Left renal cortex interstitium (tissue), 4 donors: ENCODE data around the gene TOR4A. TPM values are rescaled to one million over a fixed set of nuclear protein-coding genes. Genes with fewer than 3 reads are reported as not detected.
"Not testable (repeated sequence)": the region's sequence is repeated elsewhere in the genome, so short reads cannot be mapped to it uniquely, and the experiment has no call there.

Experiments used
- DNase-seq, 4 donors: peaks; one replicate each; pipeline ENCODE4 v3.0.0-alpha.2; 2013; ENCODE audit warnings: low read depth in 4 of 4, low spot score in 2 of 4, missing footprints in 1 of 4
- polyA plus RNA-seq, 4 donors: library from polyadenylated mRNA; unstranded; fragments of 120-200 nt; gene quantifications; one replicate each; pipeline ENCODE4 v1.2.1, GENCODE V29; 2013; ENCODE audit not compliant: insufficient read length in 4 of 4

The TOR4A gene
- polyA plus RNA-seq, 4 donors, result 3.9 to 8.5 (median 6.3) TPM

DNA sequence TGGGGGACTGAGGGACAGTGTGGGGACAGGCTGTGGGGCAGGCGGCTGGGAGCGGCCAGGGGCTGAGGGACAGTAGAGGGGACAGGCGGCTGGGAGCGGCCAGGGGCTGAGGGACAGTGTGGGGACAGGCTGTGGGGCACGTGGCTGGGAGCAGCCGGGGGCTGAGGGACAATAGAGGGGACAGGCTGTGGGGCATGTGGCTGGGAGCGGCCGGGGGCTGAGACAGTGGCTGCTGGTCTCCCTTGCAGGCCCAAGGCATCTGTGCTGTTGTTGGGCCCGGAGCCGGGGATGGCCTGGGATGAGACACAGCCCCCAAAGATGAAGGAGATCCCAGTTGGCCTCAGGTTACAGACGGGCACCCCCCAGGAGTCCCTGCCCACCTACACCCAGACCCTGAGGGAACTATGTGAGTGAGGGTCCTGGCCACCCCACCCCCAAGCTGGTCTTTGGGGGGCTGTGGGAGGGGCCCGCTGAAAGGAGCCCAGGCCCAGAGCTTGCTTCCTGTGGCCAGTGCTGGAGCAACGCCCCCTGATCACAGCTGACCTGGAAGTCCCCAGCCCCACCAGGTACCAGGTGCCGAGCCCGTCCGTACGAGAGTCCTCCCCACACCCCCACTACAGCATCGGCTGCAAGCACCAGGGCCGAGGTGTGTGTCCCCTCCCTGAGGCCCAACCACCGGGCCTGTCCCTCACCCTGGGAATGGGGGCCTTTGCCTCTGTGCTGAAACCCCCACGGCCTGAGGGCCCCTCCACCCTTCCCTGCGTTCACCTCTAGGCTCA lies 25.8 kb upstream of the TOR4A start:
- DNase-seq, result no peak

DNA sequence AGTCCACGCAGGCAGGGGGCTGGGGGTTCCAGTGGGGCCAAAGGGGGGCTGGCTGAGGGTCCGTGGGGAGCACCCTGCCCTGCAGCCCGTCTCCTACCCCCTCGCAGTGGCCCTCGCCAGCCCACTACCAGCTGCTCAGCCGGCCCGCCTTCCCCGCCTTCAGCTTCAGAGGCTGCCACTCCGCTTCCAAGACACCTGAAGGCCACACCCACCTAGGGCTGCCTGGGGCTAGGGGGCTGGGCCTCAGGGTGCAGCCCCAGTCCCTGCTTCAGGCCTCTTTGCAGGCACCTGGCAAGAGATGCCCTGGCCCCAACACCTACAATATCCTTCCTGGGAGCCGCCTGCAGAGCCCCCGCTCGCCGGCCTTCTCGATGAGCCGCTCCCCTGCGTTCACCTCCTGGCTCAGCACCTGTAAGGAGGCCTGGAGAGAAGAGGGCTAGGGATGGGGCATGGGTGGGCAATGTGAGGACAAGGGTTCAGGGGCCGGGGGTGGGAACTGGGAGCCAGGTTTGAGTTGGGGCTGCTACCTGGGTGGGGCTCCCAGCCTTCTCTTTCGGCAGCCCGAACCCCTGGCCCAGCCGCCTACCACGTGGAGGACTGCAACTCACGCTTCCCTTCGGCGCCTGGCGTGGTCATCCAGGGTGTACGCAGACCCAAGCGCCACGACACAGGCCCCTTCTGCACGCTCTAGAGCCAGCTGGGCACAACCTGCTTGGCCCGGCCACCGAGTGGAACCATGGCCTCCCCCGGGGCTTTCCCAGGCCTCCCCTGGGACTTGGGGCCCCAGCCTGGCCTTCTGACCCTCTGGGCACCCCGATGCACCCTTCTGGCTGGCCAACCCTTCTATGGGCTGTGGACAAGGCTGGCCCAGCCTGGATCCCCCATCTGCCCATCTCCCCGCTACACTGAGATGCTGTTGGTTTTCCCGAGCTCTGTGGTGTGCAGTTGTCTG lies 24.7 kb upstream of the TOR4A start:
- no peak for DNase-seq

DNA sequence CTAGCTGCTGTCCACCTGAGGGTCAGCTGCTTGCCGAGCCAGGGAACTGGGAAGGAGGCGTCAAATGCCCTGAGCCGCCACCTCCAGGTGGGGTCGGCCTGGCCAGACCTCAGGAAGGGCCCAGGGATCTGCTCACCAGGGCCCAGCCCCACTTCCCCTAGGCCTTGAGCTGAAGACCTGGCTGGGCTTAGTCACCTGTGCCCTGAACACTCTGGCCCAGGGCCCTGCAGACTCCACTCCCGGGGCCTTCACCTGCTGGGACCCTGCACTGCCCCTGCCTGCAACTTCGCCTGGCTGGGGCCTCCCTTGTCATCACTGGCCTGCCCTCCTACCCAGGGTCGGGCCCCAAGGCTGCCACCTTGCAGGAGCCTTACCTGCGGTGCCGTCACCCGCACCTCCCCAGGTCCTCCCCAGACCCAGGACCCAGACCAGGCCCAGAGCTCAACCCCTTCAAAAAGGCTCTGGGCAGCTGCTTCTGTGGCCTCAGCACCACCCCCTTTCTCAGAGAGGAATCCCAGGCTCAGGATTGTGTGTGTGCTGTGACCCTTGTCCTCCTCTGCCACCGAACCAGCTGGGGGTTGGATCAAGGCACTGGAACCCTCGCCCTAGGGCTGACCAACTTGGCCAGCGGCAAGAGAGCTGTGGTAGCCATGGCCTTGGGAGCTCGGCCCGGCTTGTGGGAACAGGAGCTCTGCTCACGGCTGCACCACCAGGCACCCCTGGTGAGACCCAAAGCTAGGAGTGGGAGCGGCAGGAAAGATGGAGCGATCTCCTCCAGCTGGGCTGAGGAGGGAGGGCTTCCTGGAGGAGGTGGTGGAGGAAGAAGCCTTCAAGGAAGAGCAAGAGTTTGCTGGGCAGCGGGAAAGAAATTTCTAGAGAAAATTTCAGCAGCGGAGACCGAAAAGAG lies 23.6 kb upstream of the TOR4A start:
- no peak for DNase-seq

DNA sequence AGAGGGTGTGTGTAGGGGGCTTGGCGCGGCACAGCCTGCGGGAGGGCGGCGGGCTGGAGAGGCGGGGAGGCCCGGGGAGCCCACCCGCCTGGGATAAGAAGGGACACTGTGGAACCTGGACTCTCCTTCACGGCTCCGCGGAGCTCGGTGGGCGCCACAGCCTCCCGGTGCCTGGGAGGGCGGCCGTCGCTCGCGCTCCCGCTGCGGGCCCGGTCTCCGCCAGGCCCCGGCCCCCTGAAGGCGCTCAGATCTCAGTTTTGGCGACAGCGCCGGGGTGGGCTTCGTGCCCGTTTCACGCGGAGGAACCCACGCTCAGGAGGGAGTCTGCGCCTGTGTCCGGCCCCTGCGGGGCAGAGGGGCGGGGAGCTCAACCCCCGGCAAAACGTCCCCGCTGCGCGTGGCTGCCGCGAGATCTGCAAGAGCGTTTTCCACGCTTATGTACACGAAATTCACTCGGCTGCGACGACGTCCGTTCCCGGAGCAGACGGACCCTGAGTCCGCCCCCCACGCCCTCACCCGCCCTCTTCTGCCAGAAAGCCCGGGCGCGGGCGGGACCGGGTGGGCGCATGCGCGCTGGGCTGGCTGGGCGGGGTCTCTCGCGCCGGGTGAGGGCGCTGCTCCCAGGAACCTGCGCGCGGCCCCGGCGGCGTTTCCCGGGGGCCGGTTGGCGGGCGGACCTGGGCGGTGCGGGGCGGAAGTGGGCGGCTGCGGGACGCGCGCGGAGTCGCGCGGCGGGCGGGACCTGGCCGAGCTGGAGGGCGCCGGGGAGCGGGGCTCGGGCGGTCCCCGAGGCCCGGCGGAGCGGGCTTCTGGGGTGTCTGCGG lies 22.7 kb upstream of the TOR4A start, which contains the start of gene NELFB:
NELFB (plus strand) TSS at position 704 of the 824 bp plus-strand sequence.
- peak; percentile 65 to 84 (median 79) for DNase-seq

DNA sequence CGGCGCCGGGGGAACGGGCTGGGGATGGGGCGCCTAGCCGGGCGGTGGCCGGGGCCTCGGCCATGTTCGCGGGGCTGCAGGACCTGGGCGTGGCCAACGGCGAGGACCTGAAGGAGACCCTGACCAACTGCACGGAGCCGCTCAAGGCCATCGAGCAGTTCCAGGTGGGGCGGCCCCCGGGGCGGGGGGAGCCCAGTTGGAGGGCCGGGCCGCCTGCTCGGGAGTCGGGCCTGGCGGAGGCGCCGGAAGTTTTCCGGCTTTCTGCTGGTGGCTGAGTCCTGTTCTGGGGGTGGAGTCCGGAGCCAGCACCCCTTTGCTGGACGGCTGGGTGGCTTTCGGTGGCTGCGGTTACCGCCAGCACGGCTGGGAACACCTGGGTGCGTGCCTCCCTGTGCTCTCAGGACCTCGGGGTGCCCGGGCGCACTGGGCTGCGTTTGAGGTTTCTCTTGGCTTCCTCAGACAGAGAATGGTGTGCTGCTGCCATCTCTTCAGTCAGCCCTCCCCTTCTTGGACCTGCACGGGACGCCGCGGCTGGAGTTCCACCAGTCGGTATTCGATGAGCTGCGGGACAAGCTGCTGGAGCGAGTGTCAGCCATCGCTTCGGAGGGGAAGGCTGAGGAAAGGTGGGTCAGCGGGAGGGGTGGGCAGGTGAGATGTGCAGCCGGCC lies 21.9 kb upstream of the TOR4A start:
- DNase-seq, result no peak

DNA sequence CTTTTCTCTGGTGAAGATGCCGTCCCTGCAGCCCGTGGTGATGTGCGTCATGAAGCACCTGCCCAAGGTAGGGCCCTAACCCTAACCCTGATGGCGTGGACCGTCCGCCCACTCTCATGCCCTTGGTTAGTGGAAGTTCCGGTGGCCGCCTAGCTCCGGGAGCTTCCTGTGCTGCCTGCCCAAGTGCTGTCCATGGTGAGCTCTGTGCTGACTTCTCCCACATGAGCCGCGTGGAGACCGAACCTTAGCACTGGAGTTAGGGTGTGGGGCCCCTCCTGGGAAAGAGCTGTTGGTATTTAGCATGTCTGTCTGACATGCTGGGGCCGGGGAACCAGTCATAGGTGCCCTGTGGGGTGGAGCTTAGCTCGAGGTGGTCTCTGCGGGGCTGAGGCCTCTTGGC lies 21.2 kb upstream of the TOR4A start:
- no peak for DNase-seq

DNA sequence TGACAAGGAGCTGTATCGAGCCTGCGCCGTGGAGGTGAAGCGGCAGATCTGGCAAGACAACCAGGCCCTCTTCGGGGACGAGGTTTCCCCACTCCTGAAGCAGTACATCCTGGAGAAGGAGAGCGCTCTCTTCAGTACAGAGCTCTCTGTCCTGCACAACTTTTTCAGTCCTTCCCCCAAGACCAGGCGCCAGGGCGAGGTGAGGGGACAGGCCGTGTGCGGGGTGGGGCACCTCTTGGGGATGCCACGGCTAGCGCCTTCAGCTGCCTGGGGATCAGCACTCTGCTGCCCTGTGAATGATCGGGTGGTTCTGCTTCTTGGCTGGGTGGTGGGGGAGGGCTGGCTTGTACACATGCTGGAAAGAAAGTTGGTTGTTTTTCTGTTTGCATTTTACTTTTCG lies 20.7 kb upstream of the TOR4A start:
- DNase-seq, result no peak

DNA sequence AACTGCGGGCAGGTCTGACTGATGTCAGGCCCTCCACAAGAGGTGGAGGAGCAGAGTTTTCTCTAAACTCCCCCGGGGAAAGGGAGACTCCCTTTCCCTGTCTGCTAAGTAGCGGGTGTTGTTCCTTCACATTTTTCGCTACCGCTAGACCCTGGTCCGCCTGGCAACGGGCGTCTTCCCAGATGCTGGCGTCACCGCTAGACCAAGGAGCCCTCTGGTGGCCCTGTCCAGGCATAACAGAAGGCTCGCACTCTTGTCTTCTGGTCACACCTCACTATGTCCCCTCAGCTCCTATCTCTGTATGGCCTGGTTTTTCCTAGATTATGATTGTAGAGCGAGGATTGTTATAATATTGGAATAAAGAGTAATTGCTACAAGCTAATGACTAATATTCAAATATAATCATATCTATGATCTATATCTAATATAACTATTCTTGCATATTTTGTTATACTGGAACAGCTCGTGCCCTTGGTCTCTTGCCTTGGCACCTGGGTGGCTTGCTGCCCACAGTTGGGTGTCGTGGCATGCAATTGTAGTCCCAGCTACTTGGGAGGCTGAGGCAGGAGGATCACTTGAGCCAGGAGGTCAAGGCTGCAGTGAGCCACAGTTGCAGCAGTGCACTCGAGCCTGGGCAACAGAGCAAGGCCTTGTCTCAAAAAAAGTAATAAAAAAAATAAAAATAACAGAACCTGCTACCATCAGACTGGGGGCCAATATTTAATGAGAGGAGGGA lies 15.2 kb upstream of the TOR4A start:
- DNase-seq, result not testable (repeated sequence)

DNA sequence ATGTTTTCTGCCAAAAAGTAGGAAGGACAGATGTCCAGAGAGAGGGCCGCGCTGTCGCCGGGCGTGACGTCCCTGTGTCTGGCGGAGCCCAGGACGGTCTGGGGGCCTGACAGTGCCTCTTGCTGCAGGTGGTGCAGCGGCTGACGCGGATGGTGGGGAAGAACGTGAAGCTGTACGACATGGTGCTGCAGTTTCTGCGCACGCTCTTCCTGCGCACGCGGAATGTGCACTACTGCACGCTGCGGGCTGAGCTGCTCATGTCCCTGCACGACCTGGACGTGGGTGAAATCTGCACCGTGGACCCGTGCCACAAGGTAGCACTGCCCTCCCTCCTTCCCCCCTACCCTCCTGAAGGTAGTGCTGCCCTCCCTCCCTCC lies 14.6 kb upstream of the TOR4A start:
- no peak for DNase-seq

DNA sequence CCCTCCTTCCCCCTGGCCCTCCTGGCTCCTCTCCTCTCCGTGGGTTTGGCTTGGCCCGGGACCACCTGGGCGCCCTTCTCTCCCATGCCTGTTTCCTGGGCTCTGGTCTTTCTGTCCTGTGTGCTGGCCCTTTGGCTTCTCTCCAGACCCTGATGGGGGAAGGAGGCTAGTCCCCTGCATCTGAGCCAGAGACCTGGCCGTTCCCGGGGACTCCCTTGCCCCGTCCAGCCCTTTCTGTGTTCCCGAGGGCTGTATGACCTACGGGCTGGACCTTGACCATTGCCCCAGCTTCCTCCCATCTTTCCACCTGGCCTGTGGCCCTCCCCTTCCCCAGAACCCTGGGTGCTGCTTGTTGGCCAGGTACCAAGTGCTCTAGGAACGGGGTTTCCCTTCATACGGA lies 14.0 kb upstream of the TOR4A start:
- no peak for DNase-seq

DNA sequence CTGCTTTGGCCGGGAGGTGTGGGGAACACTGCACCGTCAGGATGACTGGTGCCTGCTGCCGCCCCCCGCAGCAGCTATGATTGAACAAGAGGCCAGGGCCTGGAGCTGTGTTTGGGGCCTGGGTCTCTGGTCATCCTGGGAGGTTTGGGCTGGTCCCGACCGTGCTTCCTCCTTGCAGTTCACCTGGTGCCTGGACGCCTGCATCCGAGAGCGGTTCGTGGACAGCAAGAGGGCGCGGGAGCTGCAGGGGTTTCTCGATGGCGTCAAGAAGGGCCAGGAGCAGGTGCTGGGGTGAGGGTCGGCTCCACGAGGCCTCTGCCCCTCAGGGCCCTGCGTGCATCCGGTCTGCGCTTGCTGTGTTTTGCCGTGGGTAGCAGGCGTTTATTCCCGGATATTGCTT lies 13.5 kb upstream of the TOR4A start:
- DNase-seq, result no peak

DNA sequence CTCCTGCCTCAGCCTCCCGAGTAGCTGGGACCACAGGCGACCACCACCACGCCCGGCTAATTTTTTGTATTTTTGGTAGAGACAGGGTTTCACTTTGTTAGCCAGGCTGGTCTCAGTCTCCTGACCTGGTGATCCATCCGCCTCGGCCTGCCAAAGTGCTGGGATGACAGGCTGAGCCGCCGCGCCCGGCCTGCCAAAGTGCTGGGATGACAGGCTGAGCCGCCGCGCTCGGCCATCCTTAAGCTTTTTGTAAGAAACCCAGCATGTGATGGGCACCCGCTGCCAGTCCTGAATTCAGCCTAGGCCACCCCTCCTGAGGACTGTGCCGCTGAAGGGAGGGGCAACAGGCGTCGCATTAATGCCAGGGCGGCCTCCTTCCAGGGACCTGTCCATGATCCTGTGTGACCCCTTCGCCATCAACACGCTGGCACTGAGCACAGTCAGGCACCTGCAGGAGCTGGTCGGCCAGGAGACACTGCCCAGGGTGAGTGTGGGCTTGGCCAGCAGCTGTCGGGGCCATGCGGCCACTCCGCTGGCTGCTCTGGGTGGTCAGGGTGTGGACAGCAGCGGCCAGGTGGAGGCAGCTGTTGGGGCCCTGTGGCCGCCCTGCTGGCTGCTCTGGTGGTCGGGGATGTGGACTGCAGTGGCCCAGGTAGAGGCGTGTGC lies 11.9 kb upstream of the TOR4A start:
- no peak for DNase-seq

DNA sequence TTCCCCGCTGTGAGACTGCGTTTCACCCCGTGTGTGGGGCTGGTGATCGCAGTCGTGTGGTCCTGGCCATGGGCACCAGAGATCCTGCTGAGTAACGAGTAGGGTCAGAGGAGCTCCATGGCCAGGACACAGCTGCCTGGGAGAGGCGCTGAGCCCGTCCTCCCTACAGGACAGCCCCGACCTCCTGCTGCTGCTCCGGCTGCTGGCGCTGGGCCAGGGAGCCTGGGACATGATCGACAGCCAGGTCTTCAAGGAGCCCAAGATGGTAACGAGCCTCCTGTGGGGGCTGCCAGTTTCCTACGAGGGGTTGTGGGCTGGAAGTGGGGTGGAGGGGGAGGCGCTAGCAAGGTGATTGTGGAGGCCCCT lies 11.4 kb upstream of the TOR4A start:
- DNase-seq, result no peak

DNA sequence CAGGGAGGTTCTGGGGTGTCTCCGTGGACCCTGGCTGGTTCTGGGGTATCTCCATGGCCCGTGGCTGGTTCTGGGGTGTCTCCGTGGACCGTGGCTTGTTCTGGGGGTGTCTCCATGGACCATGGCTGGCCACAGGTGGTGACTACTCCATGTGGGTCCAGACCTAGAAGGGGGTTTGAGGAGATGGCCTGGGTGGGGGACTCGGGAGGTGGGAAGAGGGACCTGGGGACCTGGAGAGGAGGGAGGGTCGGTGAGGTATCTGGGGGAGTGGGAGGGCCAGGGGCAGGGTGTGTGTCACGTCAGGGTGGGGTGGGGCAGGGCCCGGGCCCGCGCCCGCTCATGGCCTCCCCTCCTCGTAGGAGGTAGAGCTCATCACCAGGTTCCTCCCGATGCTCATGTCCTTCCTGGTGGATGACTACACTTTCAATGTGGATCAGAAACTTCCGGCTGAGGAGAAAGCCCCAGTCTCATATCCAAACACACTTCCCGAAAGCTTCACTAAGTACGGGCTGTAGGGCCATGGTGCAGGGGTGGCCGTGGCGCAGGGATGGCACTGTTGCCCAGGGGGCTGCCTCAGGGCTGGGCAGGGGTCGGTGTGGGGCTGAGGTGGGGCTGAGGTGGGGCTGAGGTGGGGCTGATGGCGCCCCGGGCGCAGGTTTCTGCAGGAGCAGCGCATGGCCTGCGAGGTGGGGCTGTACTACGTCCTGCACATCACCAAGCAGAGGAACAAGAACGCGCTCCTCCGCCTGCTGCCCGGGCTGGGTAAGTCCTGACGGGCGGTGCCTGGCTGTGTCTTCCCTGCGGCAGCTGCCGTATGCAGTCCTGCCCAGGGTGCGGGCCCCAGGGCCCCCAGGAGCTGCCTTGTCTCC lies 10.7 kb upstream of the TOR4A start:
- DNase-seq, result no peak

DNA sequence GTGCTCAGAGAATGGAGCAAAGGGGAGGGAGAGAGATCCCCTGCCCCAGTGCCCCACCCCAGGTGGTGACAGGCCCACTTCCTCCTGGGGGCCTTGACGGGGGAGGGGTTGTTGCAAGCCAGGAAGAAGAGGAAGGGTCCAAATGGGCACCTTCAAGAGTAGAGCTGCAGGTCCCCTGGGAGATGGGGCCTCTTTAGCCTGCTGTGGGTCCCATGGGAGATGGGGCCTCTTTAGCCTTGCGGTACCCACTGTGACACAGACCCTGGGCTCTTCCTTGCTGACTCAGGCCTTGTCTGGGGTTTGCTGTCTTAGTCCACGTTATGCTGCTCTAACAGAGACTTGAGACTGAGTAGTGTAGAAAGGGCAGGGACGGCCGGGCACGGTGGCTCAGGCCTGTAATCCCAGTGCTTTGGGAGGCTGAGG lies 9.6 kb upstream of the TOR4A start:
- DNase-seq, result no peak

DNA sequence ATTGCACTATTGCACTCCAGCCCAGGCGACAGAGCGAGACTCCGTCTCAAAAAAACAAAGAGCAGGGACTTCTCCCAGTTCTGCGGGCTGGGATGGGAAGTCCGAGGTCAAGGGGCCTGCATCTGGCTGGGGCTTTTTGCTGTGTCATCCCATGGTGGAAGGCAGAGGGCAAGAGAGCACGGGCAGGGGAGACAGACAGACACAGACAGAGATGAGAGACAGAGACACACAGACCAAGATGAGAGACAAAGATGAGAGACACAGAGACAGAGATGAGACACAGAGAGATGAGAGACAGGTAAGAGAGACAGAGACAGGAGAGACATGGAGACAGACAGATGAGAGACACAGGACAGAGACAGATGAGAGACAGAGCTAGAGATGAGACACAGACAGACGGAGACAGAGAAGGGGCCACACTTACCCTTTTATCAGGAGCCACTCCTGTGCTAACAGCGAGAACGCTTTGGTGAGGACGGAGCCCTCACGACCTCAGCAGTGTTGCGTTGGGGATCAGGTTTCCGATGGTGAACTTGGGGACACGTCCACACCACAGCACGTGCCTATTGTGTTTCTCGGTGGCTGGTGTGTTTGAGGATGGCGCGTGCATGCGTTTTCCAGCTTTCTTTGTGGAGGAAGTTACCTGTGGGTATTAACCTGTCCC lies 8.9 kb upstream of the TOR4A start:
- DNase-seq, result no peak
